Thyroid gland (tissue), 4 donors: ENCODE results near the gene HADHB. TPM values are rescaled to one million over a fixed set of nuclear protein-coding genes. Genes with fewer than 3 reads are reported as not detected.
A peak's percentile ranks its signal among the peaks of the same experiment; 100 is the strongest.

Source experiments
- DNase-seq, 2 donors: peaks; one replicate each; pipeline ENCODE4 v3.0.0-alpha.2; 2019
- H3K27ac ChIP-seq, 3 donors: fragments of 200-600 bp; sonication (generic); 1 replicate in 2 of 3; 2 replicates in 1 of 3; pipeline ENCODE4 v1.5.1; 2016 to 2019; ENCODE audit warnings: mild to moderate bottlenecking in 1 of 3, moderate library complexity in 1 of 3
- H3K27me3 ChIP-seq: fragments of 200-600 bp; sonication (generic); one replicate; pipeline ENCODE4 v1.5.1; 2019
- H3K36me3 ChIP-seq, 2 donors: fragments of 200-600 bp; sonication (generic); one replicate each; pipeline ENCODE4 v1.5.1; 2016 to 2019
- H3K4me1 ChIP-seq, 2 donors: fragments of 200-600 bp; sonication (generic); one replicate each; pipeline ENCODE4 v1.5.1; 2017 to 2019
- H3K4me3 ChIP-seq, 3 donors: fragments of 200-600 bp; sonication (generic); replicated peaks in 1 of 3; 1 replicate in 2 of 3; 2 replicates in 1 of 3; pipeline ENCODE4 v1.5.1; 2016; ENCODE audit warnings: mild to moderate bottlenecking in 1 of 3
- H3K9me3 ChIP-seq: fragments of 200-600 bp; sonication (generic); one replicate; pipeline ENCODE4 v1.5.1; 2017
- CTCF ChIP-seq, 6 experiments: fragments of 200-600 bp in 3 of 6; fragments of 450-650 bp in 3 of 6; sonication (generic) in 3 of 6; IDR thresholded peaks; one replicate each; pipeline ENCODE4 v1.5.1; 2016 to 2019; ENCODE audit warnings: antibody characterized with exemption in 6 of 6, mild to moderate bottlenecking in 2 of 6, inconsistent platforms in 1 of 6, moderate library complexity in 1 of 6
- POLR2A ChIP-seq, 2 donors: fragments of 450-650 bp; IDR thresholded peaks; one replicate each; pipeline ENCODE4 v1.6.1; 2017; ENCODE audit warnings: antibody characterized with exemption in 2 of 2, mild to moderate bottlenecking in 2 of 2, moderate library complexity in 1 of 2
- WGBS, 2 donors: methylation state at CpG; one replicate each; pipeline ENCODE4 v1.1.5; 2017; 5-methylcytosine and 5-hydroxymethylcytosine counted together
- intact Hi-C: fragments of 100-400 bp; cut with DNase I; formaldehyde crosslinking; loops from one replicate; pipeline ENCODE4 v1.15.1; 2023
- total RNA-seq, 4 donors: library from RNA; depleted of rRNA; stranded (reverse); fragments of >200 nt; gene quantifications; one replicate each; pipeline ENCODE4 v1.2.3, GENCODE V29; 2016

Gene HADHB
- total RNA-seq, 4 donors from 2014 or later, result 127 to 200 (median 184) TPM

GRCh38 chr2:26235089-26235488 is 9.7 kb upstream of the HADHB start:
- Histone ChIP-seq H3K4me3 (no peak overlapping the region), H3K9me3 (no peaks in the 10 kb centered on the region), H3K36me3 (peaks cover 42 to 60% of the 10 kb centered on the region in 2 donors), H3K27ac (no peak overlapping the region), H3K27me3 (no peaks in the 10 kb centered on the region), H3K4me1 (peaks cover 0 to under 1% of the 10 kb centered on the region in 2 donors)
- intact Hi-C loops, result loop anchor here (5.0 kb wide), 1 partner anchor 92 kb away; no protein-coding TSS in a partner anchor
- no peak for DNase-seq
- TF ChIP-seq CTCF (IDR thresholded peaks at IDR 0.05), result peak in 2 of 6 experiments; percentile 23 to 29
- no peak for TF ChIP-seq POLR2A (IDR thresholded peaks at IDR 0.05)
- 92 to 93% methylated on average over 9 of the region's 9 CpGs for WGBS, 2 donors

- H3K27me3 ChIP-seq, result no peaks in the 10 kb centered on the region
- H3K4me1 ChIP-seq, result peaks cover 4 to 23% of the 10 kb centered on the region in 2 donors
- peaks cover 35 to 38% of the 10 kb centered on the region in 2 donors for H3K36me3 ChIP-seq
- WGBS, 2 donors, result 91 to 100% methylated on average over 1 of the region's 1 CpG
- H3K4me3 ChIP-seq, result no peak overlapping the region
- no peak overlapping the region for H3K27ac ChIP-seq
- intact Hi-C loops, result loop anchor here (5.0 kb wide), 1 partner anchor 89 kb away; no protein-coding TSS in a partner anchor
- no peak for TF ChIP-seq CTCF (IDR thresholded peaks at IDR 0.05)
- no peak for TF ChIP-seq POLR2A (IDR thresholded peaks at IDR 0.05)
- DNase-seq, result no peak
- H3K9me3 ChIP-seq, result no peaks in the 10 kb centered on the region
These were observed 6.9 kb upstream of the HADHB start for GRCh38 chr2:26237868-26238267.

- Histone ChIP-seq H3K27ac (no peak overlapping the region), H3K27me3 (no peaks in the 10 kb centered on the region), H3K36me3 (peaks cover 29 to 32% of the 10 kb centered on the region in 2 donors), H3K4me3 (no peak overlapping the region), H3K4me1 (peaks cover 9 to 25% of the 10 kb centered on the region in 2 donors), H3K9me3 (no peaks in the 10 kb centered on the region)
- TF ChIP-seq CTCF (IDR thresholded peaks at IDR 0.05), result no peak
- no peak for TF ChIP-seq POLR2A (IDR thresholded peaks at IDR 0.05)
- intact Hi-C loops, result loop anchor here (5.0 kb wide), 1 partner anchor 89 kb away; no protein-coding TSS in a partner anchor
- WGBS, 2 donors, result 87 to 88% methylated on average over 4 of the region's 4 CpGs
- no peak for DNase-seq
These were observed 6.3 kb upstream of the HADHB start for GRCh38 chr2:26238311-26238958.

- WGBS, 2 donors, result 82 to 86% methylated on average over 6 of the region's 6 CpGs
- DNase-seq, result no peak
- Histone ChIP-seq H3K4me3 (no peak overlapping the region), H3K27ac (no peak overlapping the region), H3K27me3 (no peaks in the 10 kb centered on the region), H3K4me1 (peaks cover 16 to 37% of the 10 kb centered on the region in 2 donors), H3K9me3 (no peaks in the 10 kb centered on the region), H3K36me3 (peaks cover 4 to 6% of the 10 kb centered on the region in 2 donors)
- TF ChIP-seq POLR2A (IDR thresholded peaks at IDR 0.05), result no peak
- no peak for TF ChIP-seq CTCF (IDR thresholded peaks at IDR 0.05)
- intact Hi-C loops, result loop anchor here (10.0 kb wide), 1 partner anchor 53 kb away; no protein-coding TSS in a partner anchor
These were observed 2.8 kb upstream of the HADHB start for GRCh38 chr2:26241928-26242436.
